Inflammatory macrophage (primary cell): Measurements from ENCODE around the gene C1orf210.
A peak's percentile ranks its signal among the peaks of the same experiment; 100 is the strongest.

Source experiments
- DNase-seq, 2 donors: peaks; one replicate each; pipeline ENCODE4 v3.0.0-alpha.2; 2020 to 2022
- total RNA-seq, 18 experiments: gene quantifications; one replicate each; lab custom pipeline; 2026; ENCODE audit warnings: mixed read lengths in 6 of 18, inconsistent platforms in 2 of 18; lab: John Stamatoyannopoulos, UW

Gene C1orf210
- 0 to 0.05 (median 0) reads per million in 18 experiments for total RNA-seq

- no peak for DNase-seq
Measured at GRCh38 chr1:43285269-43285990, at the start of gene C1orf210. Gene C1orf210, minus strand, starts transcription at chr1:43285581. Its CDS starts 2,311 bp downstream, at chr1:43283270.

DNA sequence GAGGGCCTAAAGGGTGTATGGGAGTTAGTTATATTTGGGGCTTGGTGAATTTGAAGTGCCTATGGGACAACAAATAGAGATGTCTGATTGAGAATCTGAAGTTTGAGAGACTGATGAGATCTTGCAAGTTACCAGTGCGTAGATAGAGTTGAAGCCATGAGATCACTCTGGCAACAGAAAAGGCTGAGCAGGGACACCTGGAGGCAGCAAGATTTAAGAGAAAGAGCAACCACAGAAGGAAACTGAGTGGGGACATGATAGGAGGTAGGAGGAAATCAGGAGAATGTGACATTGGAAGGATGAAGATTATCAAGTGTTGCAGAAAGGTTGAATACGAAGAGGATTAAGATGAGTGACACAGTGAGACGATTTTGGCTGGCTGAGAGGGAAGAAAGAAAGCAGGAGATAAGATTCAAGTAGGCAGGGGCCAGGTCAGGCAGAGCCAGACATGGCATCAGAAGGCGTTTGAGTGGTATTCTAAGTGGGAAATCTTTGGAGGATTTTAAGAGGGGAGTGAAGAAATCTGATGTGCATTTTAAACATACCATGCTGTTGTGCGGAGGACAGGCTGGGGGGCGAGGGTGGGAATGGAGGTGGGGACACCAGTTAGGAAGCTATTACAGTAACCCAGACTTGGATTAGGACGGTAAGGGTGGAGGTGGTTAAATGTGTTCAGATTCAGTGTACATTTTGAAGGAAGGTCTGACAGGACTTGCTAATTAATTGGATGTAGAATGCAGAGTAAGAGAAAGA is 49.2 kb upstream of the C1orf210 start:
- DNase-seq: no peak

DNA sequence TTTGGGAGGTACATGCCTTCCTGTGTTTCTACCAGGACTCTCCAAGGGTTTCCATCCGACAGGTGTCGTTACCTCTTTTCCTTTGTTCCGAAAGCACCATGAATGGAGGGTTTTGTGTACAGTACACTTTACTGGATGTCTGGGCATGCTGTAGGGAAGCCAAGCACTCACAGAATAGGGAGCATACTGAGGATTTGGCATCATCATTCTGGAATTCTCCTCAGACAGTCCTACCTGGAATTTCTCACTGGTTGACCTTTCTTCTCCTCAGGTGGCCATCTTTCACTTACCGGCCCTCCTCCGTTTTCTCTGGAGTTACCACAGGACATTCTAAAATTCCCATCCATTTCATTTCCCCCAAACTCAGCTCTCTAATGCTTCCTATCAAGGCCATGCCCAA is 46.3 kb upstream of the C1orf210 start:
- DNase-seq: no peak

DNA sequence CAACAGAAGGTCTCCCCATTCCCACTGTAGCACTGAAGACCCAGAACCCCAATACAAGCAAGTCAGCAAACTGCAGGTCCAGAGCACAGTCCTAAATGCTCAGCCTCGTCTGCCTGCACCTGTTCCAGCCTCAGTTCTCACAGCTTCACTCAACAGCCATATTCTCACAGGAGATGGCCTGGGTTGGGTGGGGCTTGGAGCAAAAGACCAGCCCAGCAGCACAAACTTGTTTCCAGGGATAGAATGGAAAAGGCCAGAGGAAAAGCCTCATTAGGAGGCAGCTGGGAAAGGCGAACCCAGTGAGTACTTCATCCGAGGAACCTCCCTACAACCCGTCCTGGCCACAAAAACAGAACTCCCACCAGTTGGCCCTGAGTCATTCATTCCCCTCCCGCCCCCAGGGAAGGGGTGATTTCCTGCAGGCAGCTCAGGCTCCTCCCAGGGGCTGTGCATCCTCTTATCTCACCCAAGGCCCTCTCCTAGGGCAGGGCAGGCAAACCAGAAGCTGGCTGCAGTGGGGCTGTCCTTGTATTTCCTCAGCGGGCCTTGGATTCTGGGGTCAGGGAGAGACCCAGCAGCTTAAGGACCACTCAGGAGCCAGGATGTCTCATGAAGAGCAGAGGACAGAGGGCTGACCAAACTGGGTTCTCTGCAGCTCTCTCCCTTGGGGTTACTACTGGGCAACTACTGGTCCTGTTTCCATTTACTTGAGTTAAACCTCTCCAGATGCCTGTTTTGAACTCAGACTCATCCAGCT is 44.8 kb upstream of the C1orf210 start:
- DNase-seq: peak; percentile 92 to 95

GRCh38 chr1:43327549-43328292 is 42.3 kb upstream of the C1orf210 start:
- DNase-seq: no peak

GRCh38 chr1:43325381-43325780 is 40.0 kb upstream of the C1orf210 start:
- no peak for DNase-seq

- DNase-seq: no peak
Measured at GRCh38 chr1:43324810-43325209, 39.4 kb upstream of the C1orf210 start.

DNA sequence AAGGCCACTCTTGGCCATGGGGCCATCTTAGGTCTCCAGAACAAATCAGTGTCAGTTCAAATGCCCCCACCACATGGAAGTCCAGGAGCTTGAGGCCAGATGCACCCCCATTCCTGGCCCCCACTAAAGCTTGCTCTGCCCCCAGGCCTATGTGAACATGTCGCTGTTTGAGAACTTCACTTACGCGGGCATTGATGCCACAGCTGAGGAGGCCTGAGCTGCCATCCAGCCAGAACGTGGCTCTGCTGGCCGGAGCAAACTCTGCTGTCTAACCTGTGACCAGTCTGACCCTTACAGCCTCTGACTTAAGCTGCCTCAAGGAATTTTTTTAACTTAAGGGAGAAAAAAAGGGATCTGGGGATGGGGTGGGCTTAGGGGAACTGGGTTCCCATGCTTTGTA is 37.1 kb upstream of the C1orf210 start:
- no peak for DNase-seq

- DNase-seq: no peak
Measured at GRCh38 chr1:43321331-43321891, 36.0 kb upstream of the C1orf210 start.

DNA sequence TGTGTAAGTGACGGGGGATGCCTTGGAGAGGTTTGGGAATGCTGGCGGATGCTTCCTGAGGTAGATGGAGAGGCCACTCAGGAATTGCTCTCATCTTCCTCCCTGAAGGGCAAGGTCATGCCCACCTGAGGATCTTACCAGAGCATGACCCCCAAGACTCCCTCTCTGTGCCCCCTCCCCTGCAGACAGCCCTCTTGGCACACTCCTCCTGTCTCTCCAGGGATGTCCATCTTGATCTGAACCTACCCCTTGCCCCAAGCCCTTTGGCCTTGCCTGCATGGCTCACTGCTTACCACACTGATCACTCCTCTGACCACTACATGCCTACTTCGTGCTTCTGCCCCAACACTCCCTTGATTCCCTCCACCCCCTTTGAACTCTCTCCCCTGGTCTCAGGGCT is 34.4 kb upstream of the C1orf210 start:
- peak in 1 of 2 donors; percentile 29 for DNase-seq

- DNase-seq: no peak
Measured at GRCh38 chr1:43319288-43319687, 33.9 kb upstream of the C1orf210 start.

GRCh38 chr1:43318831-43319230 is 33.5 kb upstream of the C1orf210 start:
- DNase-seq: no peak

- peak in 1 of 2 donors; percentile 35 for DNase-seq
Measured at GRCh38 chr1:43317817-43318471, 32.6 kb upstream of the C1orf210 start.

DNA sequence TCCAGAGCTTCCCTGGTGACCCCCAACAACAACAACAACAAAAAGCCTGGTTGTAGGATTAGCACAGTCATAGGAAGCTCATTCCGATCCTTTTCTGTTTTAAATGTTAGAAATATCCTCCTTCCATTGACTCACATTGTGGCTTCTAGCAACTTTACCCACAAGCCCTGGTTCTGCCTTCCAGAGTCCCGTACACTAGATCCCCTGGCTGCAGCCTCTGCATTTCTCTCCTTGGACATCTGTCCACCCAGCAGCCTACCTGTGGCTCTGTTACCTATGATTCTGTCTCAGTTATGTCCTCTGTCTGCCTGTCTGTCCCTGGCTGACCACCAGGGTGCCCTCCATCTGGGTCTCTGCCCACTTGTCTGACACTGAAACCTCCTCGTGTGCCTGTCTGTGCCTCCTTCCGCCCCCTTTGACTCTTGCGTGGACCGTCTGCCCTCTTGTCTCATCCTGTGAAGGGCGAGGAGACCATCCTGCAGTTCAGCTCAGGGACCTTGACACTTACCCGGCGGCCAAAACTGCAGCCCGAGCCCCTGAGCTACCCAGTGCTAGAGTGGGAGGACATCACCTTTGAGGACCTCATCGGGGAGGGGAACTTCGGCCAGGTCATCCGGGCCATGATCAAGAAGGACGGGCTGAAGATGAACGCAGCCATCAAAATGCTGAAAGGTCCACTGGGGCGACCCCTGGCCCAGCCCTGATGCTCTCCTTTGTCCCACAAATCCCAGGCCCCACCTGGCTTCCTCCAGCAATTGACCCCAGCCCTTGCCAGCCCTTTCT is 31.5 kb upstream of the C1orf210 start:
- DNase-seq: no peak

GRCh38 chr1:43315963-43316737 is 30.8 kb upstream of the C1orf210 start:
- DNase-seq: peak in 1 of 2 donors; percentile 24

GRCh38 chr1:43315481-43315880 is 30.1 kb upstream of the C1orf210 start:
- no peak for DNase-seq

DNA sequence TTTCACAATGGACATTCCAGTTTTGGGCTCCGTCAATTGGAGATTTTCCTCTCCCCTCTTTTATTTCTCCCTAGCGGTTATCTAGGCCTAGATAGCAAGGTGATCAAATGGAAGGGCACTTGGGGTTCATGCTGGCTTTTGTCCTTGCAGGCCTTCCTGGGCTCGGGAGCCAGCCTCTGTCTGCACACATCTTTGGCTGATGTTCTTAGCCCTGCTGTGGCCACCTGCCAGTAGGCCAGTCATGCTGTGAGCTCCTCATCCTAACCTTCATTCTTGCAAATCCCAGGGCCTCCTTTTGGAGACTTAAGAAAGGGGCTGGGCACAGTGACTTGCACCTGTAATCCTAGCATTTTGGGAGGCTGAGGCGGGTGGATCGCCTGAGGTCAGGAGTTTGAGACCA is 28.9 kb upstream of the C1orf210 start:
- DNase-seq: no peak

GRCh38 chr1:43313771-43314170 is 28.4 kb upstream of the C1orf210 start:
- no peak for DNase-seq

DNA sequence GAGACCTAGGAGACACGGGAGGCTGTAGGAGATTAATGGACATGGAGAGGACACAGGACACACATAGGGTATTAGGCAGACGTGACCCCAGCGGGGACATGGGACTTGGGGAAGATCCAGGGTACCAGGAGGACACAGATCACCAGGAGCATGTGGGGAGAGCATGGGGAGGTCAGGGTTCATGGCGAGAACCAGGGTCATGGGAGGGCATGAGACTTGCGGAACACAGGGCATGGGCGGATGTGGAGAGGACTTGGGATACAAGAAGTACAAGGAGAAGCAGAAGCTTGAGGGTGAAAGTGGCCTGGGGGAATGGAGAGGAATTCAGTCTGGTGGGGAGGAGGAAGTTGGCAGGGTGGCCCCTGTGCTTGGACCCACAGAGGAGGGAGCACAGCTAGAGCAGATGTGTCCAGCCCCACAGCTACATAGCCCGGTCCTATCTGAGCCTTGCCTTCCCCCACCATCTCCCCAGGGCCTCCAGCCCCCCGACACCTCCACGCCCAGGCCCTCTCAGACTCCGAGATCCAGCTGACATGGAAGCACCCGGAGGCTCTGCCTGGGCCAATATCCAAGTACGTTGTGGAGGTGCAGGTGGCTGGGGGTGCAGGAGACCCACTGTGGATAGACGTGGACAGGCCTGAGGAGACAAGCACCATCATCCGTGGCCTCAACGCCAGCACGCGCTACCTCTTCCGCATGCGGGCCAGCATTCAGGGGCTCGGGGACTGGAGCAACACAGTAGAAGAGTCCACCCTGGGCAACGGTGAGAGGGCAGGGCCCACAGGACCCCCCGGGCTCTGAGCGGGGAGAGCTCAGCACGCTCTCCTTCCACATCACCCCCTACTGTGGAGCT is 27.5 kb upstream of the C1orf210 start:
- peak; percentile 57 to 68 for DNase-seq
